ENCODE results near the gene DVL1. TPM values are rescaled to one million over a fixed set of nuclear protein-coding genes. Genes with fewer than 3 reads are reported as not detected.
"Not testable (repeated sequence)": the region's sequence is repeated elsewhere in the genome, so short reads cannot be mapped to it uniquely, and the experiment has no call there.

Gene DVL1
- 40.5 TPM for polyA plus RNA-seq (2013, experiment 1 of 2; ENCODE audit: insufficient read length)
- polyA plus RNA-seq (2013, experiment 2 of 2; ENCODE audit: insufficient read length) = 43.2 TPM

DNA sequence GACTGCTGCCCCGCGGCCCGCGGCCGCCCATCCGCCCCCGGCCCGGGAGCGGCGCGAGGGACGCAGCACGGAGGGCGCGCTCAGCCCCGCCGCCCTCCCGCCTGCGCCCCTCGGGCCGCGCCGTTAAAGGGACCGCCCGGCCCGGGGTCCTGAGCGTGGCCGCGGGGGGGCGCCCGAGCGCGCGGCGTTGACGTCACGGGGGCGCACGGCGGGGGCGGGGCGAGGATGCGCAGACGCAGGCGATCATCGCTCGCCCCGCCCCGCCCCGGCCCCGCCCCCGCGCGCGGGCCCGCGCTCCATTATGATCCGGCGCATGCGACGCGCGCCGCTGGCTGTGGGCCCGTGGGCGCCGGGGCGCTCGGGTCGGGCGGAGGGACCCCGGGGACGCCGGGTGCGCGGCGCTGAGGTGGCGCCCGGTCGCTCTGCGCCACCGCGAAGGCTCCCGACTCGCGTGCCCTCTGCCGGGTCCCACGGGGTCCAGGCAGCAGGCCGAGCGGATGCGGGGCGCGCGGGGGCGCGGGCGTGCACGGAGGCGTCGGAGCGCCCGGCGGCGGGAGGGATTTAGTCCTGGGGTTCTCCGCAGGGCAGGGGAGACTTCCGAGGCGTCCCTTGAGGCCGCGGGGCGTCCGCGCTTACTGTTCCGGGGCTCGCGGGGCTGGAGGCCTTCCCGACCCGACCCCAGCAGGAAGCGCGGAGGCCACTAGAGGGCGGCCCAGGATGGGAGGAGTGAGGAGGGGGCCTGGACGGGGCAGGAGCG lies at the start of gene DVL1:
TSS of gene DVL1 (minus strand) at position 163 of the 757 bp plus-strand sequence. CDS start 353 bp downstream, outside the sequence.
- peak; percentile 79 for DNase-seq

GRCh38 chr1:1398677-1399186 lies 49.5 kb upstream of the DVL1 start:
- no peak for DNase-seq

- DNase-seq = no peak
Measured at GRCh38 chr1:1397839-1398523, 48.8 kb upstream of the DVL1 start.

DNA sequence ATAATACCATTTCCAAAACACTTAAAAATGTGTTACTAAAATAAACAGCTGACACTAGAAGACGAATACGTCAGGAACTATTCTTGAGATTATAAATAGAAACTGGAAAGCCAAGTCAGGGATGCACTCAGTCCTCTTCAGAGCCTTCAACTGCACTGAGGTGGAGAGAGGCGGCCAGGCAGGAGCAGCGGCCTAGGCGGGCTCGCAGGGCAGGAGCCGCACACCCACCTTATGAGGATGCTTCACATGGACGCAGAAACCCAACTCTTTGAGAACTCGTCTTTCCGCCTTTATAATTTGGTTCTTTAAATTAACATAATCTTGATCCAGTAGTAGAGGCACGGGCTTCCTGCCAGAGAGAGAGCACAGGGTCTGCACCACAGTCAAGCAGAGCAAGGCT lies 45.9 kb upstream of the DVL1 start:
- no peak for DNase-seq

GRCh38 chr1:1394116-1394515 lies 44.9 kb upstream of the DVL1 start:
- DNase-seq = no peak

DNA sequence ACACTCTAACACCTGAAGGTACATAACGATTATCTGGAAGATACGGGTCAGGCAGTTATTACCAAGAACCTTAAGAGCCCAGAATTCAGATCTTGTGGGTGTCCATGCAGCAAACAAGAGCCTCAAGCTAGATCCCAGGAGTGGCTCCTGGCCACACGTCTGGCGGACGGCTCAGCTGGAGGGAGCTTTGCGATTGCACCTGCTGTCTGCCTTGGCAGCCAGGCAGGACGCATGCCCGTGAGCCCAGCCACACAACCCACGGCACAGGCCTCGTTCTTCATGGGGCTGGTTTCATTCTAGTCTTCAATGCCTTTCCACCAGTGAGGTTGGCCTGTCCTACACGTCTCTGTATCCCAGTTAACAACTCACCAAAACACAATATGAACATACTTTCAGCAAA lies 44.2 kb upstream of the DVL1 start:
- DNase-seq = no peak

DNA sequence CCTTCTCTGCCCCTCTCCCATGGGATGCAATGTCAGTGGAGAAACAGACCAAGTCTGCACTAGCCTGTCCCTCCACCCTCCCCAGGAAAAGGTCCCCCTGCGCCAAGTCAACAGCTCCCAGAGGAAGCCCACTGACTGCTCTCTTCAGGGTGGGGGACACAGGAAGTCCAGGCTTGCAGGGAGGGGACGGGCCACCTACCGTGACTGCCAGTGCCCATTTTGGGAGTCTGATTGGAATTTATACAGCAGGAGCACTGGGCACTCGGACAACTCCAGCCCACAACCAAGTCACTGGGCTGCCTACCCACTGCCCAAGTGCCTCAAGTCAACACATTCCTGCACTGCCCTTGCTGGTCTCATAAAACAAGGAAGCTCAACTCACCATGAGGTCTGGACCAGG lies 43.8 kb upstream of the DVL1 start:
- DNase-seq = no peak

GRCh38 chr1:1391225-1391624 lies 42.0 kb upstream of the DVL1 start:
- no peak for DNase-seq

- DNase-seq = no peak
Measured at GRCh38 chr1:1390675-1391074, 41.5 kb upstream of the DVL1 start.

DNA sequence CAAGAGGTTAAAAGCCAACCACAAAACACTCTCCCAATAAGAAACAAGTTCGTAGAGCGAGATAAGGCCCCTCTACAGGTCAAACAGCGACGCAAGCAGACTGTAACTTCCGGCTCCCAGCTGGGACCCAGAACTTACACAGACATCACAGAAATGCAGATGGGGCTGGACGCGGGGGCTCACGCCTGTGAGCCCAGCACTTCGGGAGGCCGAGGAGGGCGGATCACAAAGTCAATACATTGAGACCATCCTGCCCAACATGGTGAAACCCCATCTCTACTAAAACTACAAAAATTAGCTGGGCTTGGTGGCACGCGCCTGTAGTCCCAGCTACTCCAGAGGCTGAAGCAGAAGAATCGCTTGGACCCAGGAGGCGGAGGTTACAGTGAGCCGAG lies 38.9 kb upstream of the DVL1 start:
- no peak for DNase-seq

- DNase-seq = no peak
Measured at GRCh38 chr1:1387098-1388077, 38.2 kb upstream of the DVL1 start.

- no peak for DNase-seq
Measured at GRCh38 chr1:1385931-1386330, 36.7 kb upstream of the DVL1 start.

- not testable (repeated sequence) for DNase-seq
Measured at GRCh38 chr1:1385339-1385738, 36.1 kb upstream of the DVL1 start.

GRCh38 chr1:1381294-1381693 lies 32.1 kb upstream of the DVL1 start:
- DNase-seq = no peak

DNA sequence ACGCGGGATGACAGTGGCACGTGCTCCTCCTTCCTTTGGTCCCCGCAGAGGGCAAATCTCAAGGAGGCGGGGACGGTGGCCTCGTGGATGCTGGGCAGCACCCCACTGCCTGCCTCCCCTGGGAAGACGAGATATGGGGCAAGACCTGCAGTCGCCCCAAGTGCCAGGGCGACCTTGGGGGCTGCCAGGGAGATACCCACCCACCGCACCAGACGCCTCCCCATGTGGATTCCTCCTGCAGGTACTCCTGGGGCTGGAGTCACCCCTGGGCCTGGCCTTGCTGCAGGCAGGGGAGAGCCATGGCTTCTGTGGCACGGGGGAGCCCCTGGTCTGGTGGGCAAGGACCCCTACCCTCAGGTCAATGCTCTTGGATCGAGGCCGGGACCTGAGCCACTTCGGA lies 31.6 kb upstream of the DVL1 start:
- no peak for DNase-seq

DNA sequence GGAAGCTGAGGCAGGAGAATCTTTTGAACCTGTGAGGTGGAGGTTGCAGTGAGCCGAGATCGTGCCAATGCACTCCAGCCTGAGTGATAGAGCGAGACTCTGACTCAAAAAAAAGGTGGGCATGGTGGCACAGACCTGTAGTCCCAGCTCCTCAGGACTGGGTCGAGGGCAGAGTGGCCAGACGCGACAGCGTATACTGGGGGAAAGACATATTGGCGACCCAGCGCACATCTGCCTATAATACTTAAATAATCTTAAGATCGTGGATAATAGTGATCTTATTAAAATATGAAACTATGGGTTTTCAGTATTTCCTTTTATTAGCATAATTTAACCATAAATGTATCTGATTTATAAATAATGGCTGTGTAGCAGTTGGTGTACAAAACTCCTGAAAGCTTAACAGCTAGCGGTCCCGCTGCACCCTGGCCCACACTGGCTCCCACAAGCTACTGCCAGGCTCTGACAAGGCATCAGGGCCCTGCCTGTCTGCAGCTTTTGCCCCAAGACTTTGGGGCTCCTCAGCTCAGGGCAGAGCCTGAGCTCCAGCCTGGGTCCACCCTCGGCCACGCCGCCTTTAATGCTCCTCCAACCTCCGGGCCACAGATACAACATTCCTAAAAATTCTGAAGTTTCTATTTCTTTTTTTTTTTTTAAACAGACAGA lies 28.5 kb upstream of the DVL1 start:
- no peak for DNase-seq

- DNase-seq = no peak
Measured at GRCh38 chr1:1376551-1377226, 27.5 kb upstream of the DVL1 start.

DNA sequence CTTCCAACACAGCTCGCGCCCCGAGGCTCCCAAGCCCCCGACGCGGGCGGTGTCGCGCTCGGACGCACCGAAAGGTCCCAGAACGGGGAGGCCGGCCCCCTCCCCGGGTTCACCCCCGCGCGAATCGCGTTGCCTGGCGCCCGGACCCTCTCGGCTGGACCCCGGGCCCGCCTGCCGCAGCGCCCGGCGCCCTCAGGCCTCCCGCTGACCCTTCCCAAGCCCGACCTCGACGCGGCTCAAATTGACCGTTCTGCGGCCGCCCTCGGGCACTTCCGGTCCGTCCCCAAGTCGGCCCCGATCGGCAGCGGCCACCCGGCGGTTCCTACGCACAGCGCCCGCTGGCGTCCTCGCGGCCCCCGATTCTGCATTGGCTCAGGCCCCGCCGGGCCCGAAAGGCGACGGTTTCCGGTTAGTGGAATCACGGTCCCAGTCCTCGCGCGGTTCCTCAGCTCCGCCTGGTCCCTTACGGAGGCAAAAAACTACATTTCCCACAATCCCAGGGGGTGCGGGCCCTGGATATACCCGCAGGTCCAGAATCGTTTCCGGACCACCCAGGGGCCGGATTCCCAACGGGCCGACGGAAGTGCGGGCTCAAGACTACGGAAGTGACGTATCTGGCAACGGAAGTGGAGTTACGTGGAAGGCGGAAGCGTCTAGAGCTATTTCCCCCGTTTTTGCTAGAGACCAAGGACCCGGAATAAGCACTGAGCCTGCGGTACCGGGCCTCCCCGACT lies 25.9 kb upstream of the DVL1 start, which contains the start of gene AURKAIP1:
TSS of gene AURKAIP1 (minus strand) at position 279 of the 734 bp plus-strand sequence. CDS start 451 bp downstream, outside the sequence.
- peak; percentile 100 for DNase-seq

- DNase-seq = no peak
Measured at GRCh38 chr1:1374589-1374928, 25.3 kb upstream of the DVL1 start.

GRCh38 chr1:1373815-1374588 lies 24.8 kb upstream of the DVL1 start:
- no peak for DNase-seq

All from fibroblast of skin of abdomen (primary cell).